HG02938 (cell line): ENCODE data around the gene KXD1.
A peak's percentile ranks its signal among the peaks of the same experiment; 100 is the strongest.
"Not testable (repeated sequence)": the region's sequence is repeated elsewhere in the genome, so short reads cannot be mapped to it uniquely, and the experiment has no call there.

Source experiments
- ATAC-seq: cut with Tn5 transposase; IDR thresholded peaks from one replicate; pipeline ENCODE4 v1.9.1; 2021; ENCODE audit warnings: mild to moderate bottlenecking, moderate library complexity; ENCODE audit not compliant: unreplicated experiment

The KXD1 gene, protein sequence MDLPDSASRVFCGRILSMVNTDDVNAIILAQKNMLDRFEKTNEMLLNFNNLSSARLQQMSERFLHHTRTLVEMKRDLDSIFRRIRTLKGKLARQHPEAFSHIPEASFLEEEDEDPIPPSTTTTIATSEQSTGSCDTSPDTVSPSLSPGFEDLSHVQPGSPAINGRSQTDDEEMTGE

DNA sequence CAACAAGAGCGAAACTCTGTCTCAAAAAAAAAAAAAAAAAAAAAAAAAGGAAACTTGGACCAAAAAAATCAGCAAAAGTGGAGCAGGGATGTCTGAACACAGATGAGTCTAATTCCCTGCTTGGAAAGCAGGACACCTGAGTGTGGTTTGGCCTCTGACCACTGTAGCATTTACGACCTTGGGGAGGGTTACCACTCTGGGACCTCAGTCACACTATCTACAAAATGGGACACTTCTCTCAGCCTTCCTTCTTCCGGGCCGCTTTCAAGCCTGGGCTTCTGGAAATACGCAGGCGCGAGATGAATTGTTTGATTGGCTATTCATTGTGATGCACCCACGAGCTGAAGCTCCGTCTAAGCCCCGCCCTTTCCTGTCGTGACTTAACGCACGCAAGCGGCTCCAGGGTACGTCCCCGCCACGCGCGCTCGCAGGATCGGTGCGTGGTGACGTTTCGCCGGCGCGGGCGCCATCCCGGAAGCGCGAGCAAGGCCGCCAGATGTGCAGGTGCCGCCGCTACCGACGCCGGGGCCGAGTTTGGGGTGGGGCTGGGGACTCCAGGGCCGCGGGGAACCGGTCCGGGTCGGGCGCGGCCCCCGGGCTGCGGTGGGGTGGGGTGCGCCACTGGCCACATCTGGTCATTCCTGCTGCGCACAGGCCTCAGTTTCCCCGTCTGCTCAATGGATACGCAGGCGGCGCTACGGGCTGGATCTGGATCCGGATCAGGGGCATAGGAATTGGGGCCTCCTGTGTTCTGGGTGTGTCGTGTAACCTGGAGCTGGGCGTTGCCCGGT lies at the start of gene KXD1:
KXD1 (plus strand) TSS at position 460 of the 791 bp plus-strand sequence. CDS start 4,187 bp downstream, outside the sequence.
- peak; percentile 93 for ATAC-seq

DNA sequence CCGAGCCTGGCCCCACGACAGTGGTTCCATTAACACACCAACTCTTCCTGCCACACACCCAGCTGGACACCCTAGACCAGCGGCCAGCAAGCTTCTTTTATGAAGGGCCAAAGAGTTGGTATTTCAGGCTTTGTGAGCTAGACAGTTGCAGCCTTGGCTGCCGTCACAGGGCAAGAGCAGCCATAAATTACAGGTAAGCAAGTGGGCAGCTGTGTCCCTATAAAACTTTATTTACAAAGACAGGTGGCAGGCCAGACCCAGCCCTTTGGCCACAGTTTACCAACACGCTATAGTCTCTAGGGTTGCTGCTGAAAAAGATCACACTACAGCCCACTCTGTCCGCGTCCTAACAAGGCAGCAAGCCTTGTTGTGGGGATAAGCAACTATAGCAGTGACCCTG lies 49.1 kb upstream of the KXD1 start:
- no peak for ATAC-seq

DNA sequence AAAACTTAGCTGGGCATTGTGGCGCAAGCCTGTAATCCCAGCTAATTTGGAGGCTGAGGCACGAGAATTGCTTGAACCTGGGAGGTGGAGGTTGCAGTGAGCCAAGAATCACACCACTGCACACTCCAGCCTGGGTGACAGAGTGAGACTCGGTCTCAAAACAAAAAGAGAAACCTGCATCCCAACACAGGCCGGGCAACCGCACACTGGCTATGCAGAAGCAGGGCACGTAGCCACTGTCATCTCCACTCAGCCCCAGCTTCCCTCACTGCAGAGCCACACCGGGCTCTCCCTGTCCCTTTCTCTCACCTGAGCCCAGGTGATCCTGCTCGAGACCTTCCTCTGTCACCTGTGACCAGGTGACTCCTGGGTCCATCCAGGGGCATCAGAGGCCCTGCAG lies 47.5 kb upstream of the KXD1 start:
- no peak for ATAC-seq

DNA sequence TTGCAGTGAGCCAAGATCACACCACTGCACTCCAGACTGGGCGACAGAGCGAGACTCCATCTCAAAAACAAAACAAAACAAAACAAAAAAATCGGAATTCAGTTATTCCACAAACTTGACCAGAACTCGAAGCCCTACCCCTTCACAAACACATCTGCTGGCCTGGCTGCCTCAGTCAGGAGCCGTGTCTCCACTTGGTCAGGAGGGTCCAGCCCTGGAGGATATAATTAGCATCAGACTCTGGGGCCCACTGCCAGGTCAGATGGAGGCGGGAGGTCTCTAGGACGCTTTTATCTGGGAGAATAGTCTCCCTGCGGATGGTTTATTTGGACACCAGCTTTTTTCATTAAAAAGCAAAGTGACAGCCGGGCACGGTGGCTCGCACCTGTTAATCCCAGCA lies 43.8 kb upstream of the KXD1 start:
- ATAC-seq: no peak

DNA sequence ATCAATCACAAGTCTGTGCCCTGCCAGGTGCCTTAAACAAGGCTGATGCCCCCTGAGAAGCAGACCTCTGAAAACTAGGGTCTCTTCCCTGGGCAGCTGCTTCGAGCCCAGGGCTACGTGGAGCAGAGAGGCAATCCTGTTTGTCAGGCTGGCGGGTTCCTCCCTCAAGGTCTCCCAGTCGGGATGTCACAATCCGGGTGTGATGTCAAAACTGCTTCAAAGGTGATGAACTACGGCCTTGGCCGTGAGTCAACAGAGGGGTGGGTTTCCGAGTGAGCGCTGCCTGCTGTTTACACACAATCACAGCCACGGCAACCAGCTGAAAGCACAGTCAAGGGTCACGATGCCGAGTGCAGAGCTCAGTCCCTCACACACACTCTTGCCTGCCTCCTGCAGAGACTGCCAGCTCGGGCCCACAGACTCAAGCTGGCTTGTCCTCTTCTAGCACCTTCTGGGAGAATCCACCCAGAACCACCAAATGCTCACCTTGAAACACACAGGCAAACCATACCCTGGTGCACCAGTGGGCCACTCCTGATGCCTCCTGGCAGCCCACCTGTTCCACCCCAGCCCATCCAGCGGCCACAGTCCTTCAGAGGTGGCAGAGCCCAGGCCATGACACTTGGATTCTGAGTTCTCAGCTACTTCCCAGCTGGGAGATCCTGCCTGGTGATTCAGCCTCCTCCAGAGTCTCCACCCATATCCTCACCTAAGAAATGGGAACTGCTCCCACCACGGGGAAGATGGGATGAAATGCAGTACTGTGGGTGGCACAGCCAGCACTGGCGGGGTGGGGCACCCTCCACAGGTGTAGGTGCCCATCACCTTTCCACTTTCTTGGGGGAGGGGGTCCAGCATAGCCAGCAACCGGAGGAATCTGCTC lies 42.6 kb upstream of the KXD1 start:
- no peak for ATAC-seq

DNA sequence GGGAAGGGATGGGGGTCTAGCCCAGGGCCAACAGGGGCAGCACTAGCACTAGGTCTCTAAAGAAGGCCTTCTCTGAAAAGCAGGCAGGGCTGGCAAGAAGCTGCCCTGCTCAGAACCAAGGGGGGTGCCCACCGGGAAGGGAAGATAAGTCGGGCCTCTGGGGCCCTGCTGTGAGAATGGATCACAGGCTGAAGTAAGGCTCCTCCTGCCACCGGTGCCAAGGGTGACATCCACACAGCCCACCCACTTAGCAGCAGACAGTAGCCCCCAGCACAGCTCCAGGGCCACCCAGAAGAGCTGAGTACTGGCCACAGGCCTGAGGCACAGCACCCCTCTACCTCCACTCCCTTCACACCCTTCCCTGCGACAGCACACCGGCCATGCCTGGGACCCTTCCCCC lies 41.7 kb upstream of the KXD1 start:
- no peak for ATAC-seq

DNA sequence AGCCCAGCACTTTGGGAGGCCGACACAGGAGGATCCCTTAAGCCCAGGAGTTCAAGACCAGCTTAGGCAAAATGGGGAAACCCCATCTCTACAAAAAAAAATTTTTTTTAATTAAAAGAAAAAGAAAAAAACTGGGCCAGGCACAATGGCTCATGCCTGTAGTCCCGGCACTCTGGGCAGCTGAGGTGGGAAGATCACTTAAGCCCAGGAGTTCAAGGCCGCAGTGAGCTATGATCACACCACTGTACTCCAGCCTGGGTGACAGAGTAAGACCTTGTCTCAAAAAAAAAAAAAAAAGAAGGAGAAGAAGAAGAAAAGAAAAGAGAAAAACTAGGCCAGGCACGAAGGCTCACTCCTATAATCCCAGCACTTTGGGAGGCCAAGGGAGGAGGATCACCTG lies 40.1 kb upstream of the KXD1 start:
- no peak for ATAC-seq

DNA sequence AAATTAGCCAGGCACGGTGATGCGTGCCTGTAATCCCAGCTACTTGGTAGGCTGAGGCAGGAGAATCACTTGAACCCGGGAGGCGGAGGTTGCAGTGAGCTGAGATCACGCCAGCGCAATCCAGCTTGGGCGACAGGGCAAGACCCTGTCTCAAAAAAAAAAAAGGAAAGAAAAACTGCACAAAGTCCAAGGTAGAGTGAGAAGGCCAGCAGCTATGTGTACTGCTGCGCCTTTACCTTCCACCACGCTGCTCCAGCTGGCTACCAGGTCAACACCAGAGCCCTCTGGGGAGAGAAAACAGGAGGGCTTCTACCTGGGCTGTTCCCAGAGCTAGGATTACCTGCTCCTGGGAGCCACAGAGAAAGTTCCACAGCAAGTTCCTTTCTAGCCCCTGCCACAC lies 39.0 kb upstream of the KXD1 start:
- ATAC-seq: no peak

DNA sequence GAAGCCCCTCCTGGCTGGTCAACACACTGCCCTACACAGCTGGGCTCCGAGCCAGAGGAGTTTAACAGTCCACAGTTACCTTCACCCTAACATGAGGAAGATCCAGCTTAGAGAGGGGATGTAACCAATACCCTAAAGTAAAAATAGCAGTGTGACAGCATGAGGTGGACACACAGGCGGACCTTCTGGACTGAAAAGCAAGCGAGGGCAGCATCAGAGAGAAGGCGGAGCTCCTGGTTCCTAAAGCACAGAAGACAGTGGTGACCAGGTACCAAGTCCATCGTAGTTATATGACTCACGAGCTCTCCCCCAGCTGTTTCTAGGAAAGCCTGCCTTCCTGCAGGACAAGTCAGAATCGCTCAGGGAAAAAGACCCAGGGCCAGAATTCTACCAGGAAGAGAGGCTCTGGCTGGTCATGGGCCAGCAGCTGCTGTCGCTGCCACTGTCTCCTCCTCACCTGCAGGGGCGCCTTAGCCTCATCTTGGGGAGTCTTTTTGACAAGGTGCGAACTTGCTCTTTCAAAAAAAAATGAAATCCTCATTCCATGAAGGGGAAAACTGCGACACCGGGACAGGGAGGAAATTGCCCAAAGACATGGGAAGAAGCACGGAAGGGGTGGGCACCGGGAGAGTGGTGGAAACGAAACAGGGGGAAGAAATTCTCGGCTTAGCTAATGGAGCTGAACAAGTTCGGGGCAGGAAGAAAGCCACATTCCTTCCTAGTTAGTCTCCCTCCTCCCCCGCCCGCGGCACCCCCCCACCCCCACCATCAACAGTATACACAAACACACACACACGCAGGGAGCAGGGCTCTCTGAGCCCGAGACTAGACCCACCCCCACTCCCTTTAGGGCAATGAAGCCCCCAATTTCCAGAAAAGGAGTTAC lies 37.5 kb upstream of the KXD1 start:
- ATAC-seq: no peak

DNA sequence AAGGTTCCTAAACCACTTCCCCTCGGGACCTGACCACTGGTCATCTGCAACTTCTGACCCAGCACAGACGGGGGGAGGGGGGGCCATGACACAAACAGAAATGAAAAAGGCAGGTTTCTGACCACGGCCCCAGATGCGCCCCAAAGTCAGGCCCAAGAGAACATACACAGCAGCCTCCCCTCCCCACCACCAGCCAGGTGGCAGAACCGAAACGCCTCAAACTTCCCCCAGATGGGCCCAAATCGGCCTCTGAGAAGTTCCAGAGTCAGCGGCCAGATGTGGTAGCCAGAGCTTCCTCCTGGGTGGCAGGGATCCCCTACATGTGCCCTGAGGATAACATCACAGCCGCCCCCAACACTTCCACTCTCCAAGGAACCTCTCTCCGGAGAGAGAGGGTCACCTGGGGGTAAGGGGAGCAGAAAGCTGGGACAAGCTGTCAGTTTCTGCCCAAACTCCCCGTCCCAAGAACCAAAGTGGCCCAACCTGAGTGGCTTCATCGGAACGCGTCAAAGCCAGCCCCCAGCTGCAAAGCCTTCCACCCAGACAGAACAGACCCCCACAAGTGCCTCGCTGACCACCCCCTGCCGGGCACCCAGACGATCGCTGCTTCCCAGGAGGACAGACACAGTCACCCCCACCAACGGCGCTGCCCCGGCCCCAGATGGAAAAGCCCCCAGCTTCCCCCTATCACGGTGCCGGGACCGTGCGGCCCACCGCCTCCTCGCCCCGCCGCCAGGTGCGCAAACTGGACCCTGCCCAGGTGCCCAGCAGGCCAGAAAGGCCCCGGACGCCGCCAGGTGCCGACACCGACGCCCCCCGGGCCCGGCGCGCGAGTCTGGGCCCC lies 36.6 kb upstream of the KXD1 start:
- no peak for ATAC-seq

DNA sequence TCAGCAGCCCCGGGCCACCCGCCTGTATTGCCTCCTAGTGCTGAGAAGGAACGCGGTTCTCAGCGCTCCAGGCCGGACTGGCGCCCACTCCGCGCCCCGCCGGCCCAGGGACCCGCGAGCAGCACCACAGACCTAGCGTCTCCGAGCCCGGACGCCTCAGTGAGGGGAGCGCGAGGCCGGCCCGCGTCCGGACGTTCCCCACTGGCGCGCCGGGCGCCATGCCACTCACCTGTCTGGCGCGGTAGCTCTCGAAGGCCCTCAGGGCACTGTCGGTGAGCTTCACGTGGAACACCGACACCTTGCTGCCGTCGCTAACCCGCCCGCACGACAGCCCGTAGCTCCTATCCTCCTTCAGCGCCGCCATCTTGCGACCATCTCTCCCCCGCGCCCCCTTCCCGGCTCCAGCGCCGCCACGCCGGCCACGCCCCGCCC lies 36.0 kb upstream of the KXD1 start, which contains the start of gene ELL:
ELL (minus strand) TSS at position 379 of the 432 bp plus-strand sequence; CDS start at position 364, 15 bp downstream.
- ATAC-seq: no peak

DNA sequence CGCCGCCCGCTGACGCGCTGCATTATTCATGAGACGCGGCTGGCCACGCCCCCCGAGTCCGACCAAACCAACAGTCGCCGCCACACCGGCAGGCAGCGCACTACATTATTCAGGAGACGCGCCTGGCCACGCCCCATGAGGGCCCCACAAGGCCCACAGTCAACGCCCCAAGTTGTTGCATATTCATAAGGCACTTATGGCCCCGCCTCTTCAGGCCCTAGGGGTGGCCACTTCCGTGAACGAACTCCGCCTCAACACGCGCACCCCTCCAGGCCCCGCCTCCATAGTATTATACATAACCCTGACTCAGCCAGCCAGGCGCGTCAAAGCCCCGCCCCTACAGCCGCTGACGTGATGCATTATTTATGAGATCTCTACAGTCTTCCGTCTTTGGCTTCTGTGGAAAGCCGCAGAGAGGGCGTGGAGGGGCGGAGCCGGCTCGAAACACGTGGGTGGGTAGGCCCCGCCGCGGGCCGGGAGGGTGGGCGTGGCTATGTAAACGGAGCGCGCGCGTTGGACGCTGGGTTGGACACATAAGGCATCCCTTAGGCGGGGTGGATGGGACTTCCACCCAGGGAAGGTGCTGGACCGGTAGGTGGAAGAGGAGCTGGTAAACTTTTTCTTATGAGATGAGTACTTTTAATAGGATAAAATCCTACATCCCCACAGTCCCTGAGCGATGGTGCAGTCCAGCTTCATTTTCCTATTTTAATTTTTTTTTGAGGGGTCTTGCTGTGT lies 35.4 kb upstream of the KXD1 start:
- ATAC-seq: peak; percentile 85

DNA sequence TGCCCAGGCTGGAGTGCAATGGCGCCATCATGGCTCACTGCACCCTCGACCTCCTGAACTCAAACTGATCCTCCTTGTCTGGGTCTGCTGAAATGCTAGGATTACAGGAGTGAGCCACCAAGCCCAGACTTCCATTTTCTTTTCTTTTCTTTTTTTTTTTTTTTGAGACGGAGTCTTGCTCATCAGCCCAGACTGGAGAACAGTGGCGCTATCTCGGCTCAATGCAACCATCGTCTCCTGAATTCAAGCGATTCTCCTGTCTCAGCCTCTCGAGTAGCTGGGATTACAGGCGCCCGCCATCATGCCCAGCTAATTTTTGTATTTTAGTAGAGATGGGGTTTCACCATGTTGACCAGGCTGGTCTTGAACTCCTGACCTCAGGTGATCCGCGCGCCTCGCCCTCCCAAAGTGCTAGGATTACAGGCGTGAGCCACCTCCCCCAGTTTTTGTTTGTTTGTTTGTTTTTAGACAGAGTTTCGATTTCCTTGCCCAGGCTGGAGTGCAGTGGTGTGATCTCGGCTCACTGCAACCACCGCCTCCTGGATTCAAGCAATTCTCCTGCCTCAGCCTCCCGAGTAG lies 34.7 kb upstream of the KXD1 start:
- not testable (repeated sequence) for ATAC-seq

DNA sequence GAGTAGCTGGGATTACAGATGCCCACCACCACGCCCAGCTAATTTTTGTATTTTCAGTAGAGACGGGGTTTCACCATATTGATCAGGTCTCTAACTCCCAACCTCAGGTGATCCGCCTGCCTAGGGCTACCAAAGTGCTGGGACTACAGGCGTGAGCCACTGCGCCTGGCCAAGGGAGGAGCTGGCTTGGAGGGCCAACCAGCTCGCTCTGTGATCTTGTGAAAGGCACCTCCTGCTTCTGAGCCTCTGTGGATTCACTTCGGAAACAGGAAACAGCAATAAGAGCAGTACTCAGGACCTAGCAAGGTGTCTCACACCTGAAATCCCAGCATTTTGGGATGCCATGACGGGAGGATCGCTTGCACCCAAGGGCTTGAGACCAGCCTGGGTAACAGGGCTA lies 33.8 kb upstream of the KXD1 start:
- no peak for ATAC-seq

DNA sequence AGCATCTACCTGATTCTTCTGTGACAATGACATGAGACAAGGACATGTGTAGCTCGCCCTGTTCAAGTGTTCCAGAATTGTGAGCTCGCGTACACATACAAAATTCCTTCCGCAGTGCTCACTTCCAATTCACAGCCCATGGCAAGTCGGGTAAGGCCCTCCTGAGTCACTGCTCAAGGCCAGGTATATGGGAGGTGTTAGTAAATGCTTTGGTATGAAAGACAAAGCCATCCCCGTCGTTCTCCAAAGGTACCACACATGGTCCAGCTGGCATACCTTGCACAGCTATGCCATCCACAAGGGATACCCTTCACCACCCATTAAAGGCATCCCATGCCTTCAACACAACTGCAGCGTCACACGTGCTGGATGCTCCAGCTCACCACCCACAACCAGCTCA lies 31.4 kb upstream of the KXD1 start:
- ATAC-seq: no peak

DNA sequence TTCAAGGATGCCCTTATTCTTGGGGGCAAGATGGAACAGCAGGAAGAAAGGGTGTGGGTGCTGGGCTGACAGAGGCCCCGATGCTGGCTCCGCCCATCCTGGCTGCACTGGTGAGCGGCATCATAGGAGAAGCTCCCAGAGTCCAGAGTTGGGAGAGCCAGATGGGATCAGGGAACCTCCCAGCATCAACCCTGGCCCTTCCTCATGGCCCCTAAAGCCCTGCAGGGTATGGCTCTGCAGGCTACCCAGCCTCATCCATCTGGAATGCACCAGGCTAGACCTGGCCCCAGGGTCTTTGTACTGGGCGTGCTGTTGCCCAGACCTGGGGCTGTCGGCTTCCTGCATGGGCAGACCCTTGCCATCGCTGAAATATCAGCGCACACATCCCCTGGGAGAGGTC lies 27.9 kb upstream of the KXD1 start:
- ATAC-seq: no peak

DNA sequence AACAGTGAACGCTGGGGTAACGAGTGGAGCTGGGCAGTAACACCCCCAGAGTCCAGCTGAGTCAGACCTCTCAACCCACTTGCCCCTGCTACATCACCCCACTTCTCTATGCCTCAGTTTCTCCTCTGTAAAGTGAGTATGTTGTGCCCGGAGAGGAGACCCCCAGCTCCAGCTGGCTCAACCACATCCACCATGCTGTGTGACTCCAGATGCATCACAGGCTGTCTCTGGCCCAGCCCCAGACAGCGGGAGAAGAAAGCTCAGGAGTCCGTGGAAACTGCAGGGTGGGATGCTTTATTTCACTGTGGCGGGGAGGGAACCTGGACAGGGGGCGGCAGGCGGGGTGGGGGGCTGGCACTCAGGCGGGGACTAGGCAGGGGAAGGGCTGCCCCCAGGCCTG lies 26.2 kb upstream of the KXD1 start:
- no peak for ATAC-seq

DNA sequence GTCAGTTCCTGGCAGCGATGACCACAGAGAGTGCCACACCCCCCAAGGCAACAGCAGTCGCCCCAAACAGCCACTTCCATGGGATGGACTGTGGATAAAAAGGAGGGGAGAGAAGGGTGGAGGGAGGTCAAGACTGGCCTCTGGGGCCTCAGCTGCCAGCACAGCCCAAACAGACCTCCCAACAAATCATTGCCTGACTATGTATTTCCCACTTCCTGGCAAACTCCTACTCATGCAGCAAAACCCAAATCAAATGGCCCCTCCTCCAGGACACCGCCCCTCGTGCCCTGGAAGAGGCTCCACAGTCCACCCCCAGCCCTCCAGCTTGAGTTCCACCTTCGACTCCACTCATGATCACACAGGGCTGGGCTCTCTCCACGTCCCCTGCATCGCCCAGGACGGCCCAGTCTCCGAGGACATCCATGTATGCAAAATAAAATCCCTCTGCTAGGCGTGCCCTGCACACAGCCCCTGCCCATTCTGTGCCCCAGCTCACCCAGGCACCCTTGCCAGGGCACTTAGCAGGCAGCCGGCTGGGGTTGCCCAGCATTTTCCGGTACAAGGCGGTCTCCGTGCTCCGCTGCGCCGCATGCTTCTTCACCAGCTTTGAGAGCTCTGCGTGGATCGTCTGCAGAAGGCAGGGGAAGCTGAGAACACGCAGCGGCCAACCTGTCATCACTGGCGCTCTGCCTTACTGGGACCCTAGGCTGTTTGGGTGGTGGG lies 25.3 kb upstream of the KXD1 start:
- ATAC-seq: no peak
